HL-60 (cell line): Measurements from ENCODE around the gene ANP32A.

Experiments
- DNase-seq, 2 experiments: peaks; one replicate each; pipeline ENCODE4 v3.0.0-alpha.2; 2010 to 2020; ENCODE audit warnings: low read depth in 1 of 2, low spot score in 1 of 2
- H3K27ac ChIP-seq: fragments of 250-450 bp; sonication (Bioruptor Pico); replicated peaks from 2 replicates; pipeline ENCODE4 v1.5.1; 2020; ENCODE audit warnings: mild to moderate bottlenecking, moderate library complexity
- H3K27me3 ChIP-seq: fragments of 250-450 bp; sonication (Bioruptor Pico); 2 replicates; pipeline ENCODE4 v1.5.1; 2021; ENCODE audit warnings: mild to moderate bottlenecking, moderate library complexity; ENCODE audit not compliant: insufficient read depth, poor library complexity, severe bottlenecking
- H3K4me3 ChIP-seq: replicated peaks from 2 replicates; pipeline ENCODE4 v1.5.1; 2011; ENCODE audit warnings: mild to moderate bottlenecking, control low read depth, low read length; ENCODE audit not compliant: insufficient read depth
- GABPA ChIP-seq: IDR thresholded peaks from 2 replicates; pipeline ENCODE4 v1.6.1; 2012; ENCODE audit warnings: low read depth
- POLR2AphosphoS5 ChIP-seq: IDR thresholded peaks from 2 replicates; pipeline ENCODE4 v1.6.1; 2012; ENCODE audit warnings: low read depth
- SPI1 ChIP-seq: IDR thresholded peaks from 2 replicates; pipeline ENCODE4 v1.6.1; 2012; ENCODE audit warnings: low read depth, mild to moderate bottlenecking, borderline replicate concordance
- TF ChIP-seq, protein P1 (sequence below): IDR thresholded peaks from one replicate; pipeline ENCODE4 v1.5.1; 2011; ENCODE audit warnings: low read length, control low read depth, inconsistent platforms; ENCODE audit not compliant: insufficient read depth
- TF ChIP-seq, protein P2 (sequence below): IDR thresholded peaks from 2 replicates; pipeline ENCODE4 v1.6.1; 2012; ENCODE audit warnings: low read depth; ENCODE audit not compliant: insufficient replicate concordance

Gene ANP32A

DNA sequence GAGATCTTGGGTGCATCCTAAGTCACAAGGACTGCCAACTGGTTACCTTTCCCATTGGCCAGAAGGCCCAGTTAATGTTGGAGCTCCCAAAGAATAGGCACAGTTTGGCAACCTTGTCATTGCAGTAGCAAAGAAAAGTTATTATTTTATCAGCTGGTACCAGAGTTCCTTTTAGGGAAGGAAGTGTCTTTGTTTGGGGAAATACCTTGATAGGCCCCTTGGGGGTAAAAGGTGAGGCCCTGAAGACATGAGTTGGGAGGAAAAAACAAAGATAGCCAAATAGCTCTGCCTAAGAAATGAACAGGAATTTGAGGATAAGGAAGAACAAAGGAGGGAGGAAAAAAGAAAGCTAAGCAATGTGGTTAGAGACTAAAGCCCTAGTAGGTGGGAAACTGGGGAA is 85.8 kb downstream of the ANP32A start:
- no peak for DNase-seq
- no peaks in the 10 kb centered on the region for H3K27me3 ChIP-seq
- TF ChIP-seq, protein P1, sequence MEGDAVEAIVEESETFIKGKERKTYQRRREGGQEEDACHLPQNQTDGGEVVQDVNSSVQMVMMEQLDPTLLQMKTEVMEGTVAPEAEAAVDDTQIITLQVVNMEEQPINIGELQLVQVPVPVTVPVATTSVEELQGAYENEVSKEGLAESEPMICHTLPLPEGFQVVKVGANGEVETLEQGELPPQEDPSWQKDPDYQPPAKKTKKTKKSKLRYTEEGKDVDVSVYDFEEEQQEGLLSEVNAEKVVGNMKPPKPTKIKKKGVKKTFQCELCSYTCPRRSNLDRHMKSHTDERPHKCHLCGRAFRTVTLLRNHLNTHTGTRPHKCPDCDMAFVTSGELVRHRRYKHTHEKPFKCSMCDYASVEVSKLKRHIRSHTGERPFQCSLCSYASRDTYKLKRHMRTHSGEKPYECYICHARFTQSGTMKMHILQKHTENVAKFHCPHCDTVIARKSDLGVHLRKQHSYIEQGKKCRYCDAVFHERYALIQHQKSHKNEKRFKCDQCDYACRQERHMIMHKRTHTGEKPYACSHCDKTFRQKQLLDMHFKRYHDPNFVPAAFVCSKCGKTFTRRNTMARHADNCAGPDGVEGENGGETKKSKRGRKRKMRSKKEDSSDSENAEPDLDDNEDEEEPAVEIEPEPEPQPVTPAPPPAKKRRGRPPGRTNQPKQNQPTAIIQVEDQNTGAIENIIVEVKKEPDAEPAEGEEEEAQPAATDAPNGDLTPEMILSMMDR: no peak
- no peak for TF ChIP-seq POLR2AphosphoS5
- no peak for TF ChIP-seq GABPA
- no peak; the same call in 1 of the 2 replicates for TF ChIP-seq SPI1
- TF ChIP-seq, protein P2, sequence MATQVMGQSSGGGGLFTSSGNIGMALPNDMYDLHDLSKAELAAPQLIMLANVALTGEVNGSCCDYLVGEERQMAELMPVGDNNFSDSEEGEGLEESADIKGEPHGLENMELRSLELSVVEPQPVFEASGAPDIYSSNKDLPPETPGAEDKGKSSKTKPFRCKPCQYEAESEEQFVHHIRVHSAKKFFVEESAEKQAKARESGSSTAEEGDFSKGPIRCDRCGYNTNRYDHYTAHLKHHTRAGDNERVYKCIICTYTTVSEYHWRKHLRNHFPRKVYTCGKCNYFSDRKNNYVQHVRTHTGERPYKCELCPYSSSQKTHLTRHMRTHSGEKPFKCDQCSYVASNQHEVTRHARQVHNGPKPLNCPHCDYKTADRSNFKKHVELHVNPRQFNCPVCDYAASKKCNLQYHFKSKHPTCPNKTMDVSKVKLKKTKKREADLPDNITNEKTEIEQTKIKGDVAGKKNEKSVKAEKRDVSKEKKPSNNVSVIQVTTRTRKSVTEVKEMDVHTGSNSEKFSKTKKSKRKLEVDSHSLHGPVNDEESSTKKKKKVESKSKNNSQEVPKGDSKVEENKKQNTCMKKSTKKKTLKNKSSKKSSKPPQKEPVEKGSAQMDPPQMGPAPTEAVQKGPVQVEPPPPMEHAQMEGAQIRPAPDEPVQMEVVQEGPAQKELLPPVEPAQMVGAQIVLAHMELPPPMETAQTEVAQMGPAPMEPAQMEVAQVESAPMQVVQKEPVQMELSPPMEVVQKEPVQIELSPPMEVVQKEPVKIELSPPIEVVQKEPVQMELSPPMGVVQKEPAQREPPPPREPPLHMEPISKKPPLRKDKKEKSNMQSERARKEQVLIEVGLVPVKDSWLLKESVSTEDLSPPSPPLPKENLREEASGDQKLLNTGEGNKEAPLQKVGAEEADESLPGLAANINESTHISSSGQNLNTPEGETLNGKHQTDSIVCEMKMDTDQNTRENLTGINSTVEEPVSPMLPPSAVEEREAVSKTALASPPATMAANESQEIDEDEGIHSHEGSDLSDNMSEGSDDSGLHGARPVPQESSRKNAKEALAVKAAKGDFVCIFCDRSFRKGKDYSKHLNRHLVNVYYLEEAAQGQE: no peak
- no peak overlapping the region for H3K27ac ChIP-seq
- H3K4me3 ChIP-seq: no peak overlapping the region

DNA sequence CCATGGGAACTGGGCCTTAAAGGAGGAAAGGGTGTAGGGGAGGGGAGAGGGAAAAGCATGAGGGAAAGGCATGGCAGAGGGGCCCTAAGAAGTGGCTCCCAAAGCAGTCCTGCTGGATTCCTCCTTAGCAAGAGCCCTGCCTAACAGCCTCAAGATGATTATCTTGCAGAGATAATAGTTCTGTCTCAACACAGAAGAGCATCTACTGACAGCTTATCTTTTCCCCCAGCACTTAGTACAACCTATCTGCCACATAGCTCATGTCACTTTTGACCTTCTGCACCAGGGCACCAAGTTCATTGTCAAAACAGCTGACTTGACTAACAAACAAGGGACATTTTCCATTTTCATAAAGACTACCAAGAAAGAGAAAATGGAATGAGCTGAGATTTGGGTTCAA is 86.3 kb downstream of the ANP32A start:
- Histone ChIP-seq H3K4me3 (no peak overlapping the region), H3K27me3 (no peaks in the 10 kb centered on the region), H3K27ac (no peak overlapping the region)
- no peak for DNase-seq
- TF ChIP-seq SPI1 (no peak), GABPA (no peak), POLR2AphosphoS5 (no peak)
- TF ChIP-seq, protein P1: no peak
- TF ChIP-seq, protein P2: no peak

DNA sequence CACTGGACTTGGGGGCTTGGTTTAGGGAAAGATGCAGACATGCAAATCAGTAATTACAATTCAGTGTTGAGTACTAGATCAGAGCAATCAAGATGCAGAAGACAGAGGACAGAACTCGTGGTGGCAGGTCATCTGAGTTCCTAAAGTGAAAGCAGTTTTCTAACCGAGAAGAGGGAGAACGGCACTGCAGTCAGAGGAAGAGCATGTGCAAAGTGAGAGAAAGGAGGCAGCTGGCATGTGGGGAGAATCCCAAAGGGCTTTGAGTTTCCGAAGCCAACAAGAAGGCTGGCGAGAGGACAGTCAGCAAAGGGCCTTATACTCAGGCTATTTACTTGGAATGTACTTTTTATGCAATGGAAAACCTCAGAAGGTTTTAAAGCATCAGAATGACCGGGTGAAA is 87.0 kb downstream of the ANP32A start:
- H3K27ac ChIP-seq: no peak overlapping the region
- DNase-seq: no peak
- no peak for TF ChIP-seq POLR2AphosphoS5
- TF ChIP-seq GABPA: no peak
- TF ChIP-seq, protein P1: no peak
- TF ChIP-seq SPI1: no peak
- TF ChIP-seq, protein P2: no peak
- H3K27me3 ChIP-seq: no peaks in the 10 kb centered on the region
- no peak overlapping the region for H3K4me3 ChIP-seq
